ENCODE data around the gene FDXR.

The FDXR gene

GRCh38 chr17:74856112-74856511 lies 16.7 kb downstream of the FDXR start:
- no peak for DNase-seq

GRCh38 chr17:74855323-74855722 lies 17.5 kb downstream of the FDXR start:
- DNase-seq, result no peak

GRCh38 chr17:74854792-74855191 lies 18.0 kb downstream of the FDXR start:
- no peak for DNase-seq

DNA sequence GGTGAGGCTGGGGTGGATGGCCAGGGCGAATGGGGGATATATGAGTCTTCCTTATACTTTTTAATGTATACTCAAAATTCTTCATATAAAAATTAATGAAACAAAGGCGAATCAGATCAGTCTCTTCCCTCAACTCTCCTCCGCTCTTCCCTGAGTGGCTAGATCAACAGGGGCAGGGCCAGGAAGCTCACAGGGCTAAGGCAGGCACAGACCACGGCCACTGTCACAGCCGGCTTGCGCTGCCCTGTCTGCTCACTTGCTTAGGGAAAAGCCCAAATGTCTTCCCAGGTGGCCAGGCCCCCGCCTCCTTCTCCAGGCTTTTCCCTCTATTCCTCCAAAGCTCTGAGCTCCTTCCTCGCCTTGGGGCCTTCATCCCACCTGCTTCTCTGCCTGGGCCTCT lies 19.1 kb downstream of the FDXR start:
- no peak for DNase-seq

DNA sequence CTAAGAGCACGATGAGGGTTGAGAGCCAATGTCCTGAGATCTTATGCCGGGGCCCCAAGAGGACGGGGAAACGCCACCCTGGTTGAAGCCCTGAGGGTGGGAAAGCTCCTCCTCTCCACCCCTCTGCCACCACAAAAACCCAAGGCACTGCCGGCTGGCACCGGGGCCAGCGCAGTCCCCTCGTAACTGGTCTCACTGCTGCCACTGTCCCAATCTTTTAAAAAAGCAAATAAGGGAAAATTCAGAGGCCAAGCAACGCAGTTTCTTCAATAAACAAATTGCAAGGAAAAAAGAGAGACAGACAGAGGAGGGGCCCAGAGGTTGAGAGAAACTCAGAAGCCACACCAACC lies 19.8 kb downstream of the FDXR start:
- no peak for DNase-seq

DNA sequence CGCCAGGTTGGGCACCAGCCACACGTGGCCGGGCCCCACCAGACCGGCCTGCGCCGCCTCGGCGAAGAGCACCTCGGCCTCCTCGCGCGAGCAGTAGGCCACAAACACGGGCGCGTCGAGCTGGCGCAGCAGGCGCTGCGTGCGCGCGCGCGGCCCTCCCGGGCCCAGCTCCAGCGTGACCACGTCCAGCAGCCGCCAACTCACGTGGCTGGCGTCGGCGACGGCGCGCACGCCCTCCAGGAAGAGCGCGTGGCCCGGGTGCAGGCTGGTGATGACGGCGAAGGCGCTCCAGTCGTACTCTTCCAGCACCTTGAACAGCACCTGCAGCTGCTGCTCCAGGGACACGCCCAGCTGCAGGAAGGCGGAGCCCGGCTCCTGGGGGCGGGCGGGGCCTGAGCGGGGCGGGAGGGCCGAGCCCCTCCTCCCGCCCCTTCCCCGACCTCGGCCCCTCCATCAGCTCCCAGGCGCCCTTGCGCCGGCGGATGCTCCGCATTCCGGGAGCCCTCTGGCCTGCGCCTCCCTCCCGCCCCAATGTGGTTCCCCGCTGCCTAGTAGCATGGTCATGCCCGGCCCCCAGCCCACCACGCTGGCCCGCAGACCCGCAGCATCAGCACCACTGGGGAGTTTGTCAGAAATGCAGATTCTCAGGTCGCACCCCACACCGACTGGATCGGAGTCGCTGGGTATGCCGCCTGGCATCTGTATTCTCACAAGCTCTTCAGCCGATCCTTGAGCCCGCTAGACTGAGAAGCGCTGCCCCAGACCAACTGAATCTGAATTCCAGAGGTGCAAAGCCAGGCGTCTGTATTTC lies 20.4 kb downstream of the FDXR start:
- peak; percentile 66 for DNase-seq

DNA sequence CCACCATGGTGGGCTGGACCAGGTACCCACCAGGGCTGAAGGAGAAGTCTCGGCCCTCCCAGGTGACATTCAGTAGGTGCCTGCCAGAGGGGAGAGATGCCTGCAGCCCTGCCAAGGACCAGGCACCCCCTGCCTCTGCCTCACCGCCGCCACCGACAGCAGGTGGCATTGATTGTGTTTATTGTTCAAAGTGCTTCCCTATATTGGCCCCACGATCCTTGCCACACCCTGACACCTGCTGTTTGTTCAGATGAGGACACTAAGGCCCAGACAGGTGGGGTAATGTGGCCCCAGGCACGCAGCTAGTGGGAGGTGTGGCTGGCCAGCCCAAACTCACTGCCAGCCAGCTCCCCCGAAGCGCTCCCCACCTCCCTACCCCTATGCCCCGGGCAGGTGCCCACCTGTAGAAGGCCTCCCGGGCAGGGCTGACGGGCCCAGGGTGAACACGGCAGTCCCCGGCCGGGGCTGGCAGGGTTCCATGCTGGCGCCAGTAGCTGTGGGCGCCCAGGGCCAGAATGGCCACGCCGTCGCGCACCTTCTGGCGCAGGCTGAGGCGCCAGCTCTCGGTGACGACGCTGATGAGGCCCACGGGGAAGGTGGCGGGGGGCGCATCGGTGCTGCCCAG lies 21.1 kb downstream of the FDXR start:
- no peak for DNase-seq

DNA sequence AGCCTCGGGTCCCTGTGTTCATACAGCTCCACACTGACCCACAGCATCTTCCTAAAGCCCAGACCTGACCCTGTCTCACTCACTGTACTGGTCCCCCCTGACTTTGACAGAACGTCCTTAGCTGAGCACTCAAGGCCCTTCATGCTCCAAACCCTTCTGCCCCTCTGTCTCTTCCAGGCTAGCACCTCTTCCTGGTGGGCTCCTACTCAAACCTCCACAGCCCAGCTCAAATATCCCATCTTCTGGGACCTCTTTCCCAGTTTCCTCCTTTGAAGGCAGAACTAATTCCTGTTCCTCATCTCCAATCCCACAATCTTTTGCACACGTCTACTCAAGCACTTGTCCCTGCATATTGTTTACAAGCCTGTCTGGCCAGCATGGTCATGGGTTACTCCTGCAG lies 21.9 kb downstream of the FDXR start:
- DNase-seq, result no peak

- DNase-seq, result no peak
Measured at GRCh38 chr17:74850310-74850709, 22.5 kb downstream of the FDXR start.

GRCh38 chr17:74848656-74849399 lies 24.0 kb downstream of the FDXR start:
- DNase-seq, result no peak

DNA sequence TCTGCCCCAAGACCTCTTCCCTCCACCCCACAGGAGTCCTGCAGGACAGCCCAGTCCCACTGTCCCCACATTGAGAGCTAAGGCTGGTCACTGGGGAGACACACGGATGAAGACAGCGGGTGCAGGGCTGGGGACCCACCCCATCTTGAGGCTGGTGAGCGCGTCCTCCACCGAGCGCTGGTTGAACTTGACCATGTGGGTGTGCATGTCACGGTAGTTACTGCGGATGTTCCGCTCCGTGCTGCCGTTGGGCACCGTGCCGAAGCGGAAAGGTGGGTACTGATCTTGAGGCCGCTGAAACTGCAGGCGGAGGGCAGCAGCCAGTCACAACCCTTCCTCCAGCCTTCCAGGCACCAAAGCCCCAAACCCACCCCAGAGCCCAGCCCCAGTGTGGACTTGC lies 26.2 kb downstream of the FDXR start:
- DNase-seq, result no peak

GRCh38 chr17:74843352-74843627 lies 29.5 kb downstream of the FDXR start:
- no peak for DNase-seq

DNA sequence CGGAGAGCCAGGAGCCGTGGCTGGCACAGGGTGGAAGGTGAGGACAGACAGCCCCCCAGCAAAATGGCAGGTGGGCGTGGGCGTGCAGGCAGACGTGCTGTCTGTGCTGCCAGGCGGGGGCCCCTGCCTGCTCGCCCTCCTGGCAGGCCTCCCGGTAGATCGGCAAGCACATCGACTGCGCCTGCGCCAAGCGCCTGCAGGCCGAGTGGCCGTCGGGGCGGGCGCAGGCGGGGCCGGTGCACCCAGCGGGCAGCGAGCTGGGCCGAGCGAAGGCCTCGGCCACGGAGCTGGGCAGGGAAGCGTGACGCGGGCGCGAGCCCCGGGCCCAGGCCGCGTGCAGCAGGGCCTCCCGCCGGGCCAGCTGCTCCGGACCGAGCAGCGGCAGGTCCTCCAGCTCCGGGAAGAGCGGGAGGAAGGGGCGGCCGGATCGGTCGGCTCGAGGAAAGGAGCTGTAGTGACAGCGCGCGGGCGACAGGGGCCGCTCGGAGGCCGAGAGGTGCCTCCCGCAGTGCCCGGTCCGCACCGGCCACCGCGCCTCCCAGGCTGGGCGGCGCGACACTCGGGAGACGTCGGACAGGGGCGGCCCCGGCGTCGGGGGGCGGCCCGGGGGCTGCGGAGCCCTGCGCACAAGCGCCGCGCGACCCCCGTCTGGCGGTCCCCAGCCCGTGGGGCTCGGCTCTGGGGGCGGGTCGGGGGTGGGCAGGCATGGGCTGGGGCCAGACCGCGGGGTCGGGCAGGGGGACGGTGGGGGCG lies 30.0 kb downstream of the FDXR start:
- no peak for DNase-seq

- DNase-seq, result no peak
Measured at GRCh38 chr17:74842146-74842598, 30.6 kb downstream of the FDXR start.

GRCh38 chr17:74840989-74841666 lies 31.7 kb downstream of the FDXR start:
- no peak for DNase-seq

DNA sequence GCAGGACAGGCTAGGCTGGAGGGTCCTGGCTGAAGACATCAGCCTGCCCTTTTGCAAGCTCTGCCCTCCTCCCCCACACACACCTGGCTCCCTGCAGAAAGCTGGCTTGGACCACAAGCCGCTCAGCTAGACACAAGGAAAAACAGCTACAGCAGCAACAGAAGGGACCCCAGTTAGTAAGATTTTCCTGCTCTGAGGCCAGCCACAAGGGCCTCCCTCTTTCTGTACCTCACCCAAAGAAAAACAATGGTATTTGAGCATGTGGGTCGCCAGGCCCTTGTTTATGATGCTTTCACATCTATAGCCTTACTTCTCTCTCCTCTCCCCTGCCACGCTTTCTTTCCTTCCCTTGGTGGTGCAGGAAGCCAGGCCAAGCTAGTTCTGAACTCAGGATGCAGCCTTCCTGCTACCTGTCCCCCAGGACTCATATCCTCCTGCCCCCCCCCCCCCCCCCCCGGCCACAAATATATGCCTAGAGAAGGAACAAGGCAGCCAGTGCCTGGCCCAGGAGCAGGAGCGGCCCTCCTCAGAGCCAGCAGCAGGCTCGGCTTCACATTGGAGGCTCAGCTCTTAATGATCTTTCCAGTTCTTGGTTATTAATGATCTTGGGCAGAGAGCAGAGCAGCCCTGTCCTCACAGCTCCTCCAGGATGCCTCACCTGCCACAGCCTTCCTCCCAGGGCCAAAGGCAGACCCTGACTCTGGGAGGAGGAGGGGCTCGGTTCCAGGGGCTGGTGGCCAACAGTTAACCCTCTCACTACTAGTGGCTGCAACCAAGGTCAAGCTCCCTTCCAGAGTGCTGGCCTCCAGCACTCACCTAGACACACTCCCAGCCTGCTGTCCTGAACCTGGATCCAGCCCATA lies 32.6 kb downstream of the FDXR start:
- DNase-seq, result no peak

- DNase-seq, result no peak
Measured at GRCh38 chr17:74838274-74838673, 34.5 kb downstream of the FDXR start.

- no peak for DNase-seq
Measured at GRCh38 chr17:74836691-74837467, 35.9 kb downstream of the FDXR start.

DNA sequence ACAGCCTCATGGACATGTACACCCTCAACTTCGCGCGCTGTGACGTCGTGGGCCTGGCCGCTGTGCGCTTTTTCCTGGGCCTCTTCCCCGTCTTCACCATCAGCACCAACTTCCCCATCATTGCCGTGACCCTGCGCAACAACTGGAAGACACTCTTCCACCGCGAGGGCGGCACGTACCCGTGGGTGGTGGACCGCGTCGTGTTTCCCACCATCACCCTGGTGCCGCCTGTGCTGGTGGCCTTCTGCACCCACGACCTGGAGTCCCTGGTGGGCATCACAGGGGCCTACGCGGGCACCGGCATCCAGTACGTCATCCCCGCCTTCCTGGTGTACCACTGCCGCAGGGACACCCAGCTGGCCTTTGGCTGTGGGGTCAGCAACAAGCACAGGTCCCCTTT lies 36.6 kb downstream of the FDXR start:
- no peak for DNase-seq

GRCh38 chr17:74833501-74834377 lies 39.1 kb downstream of the FDXR start:
- DNase-seq, result no peak
